HG02571 (cell line): Measurements from ENCODE around the gene PIGL.
"Not testable (repeated sequence)": the region's sequence is repeated elsewhere in the genome, so short reads cannot be mapped to it uniquely, and the experiment has no call there.

Experiments
- ATAC-seq: cut with Tn5 transposase; IDR thresholded peaks from one replicate; pipeline ENCODE4 v1.9.1; 2021; ENCODE audit warnings: mild to moderate bottlenecking, moderate library complexity; ENCODE audit not compliant: unreplicated experiment

Gene PIGL

GRCh38 chr17:16304830-16305229 lies 87.8 kb downstream of the PIGL start:
- no peak for ATAC-seq

GRCh38 chr17:16306211-16306610 lies 89.2 kb downstream of the PIGL start:
- no peak for ATAC-seq

GRCh38 chr17:16312061-16312460 lies 95.1 kb downstream of the PIGL start:
- ATAC-seq, result not testable (repeated sequence)

GRCh38 chr17:16313139-16314090 lies 96.4 kb downstream of the PIGL start:
- ATAC-seq, result no peak

- no peak for ATAC-seq
Observed at GRCh38 chr17:16314189-16314588, 97.2 kb downstream of the PIGL start.

- ATAC-seq, result no peak
Observed at GRCh38 chr17:16314859-16315258, 97.8 kb downstream of the PIGL start.

- ATAC-seq, result no peak
Observed at GRCh38 chr17:16319969-16320368, 103.0 kb downstream of the PIGL start.

- ATAC-seq, result no peak
Observed at GRCh38 chr17:16322636-16323035, 105.6 kb downstream of the PIGL start.

- no peak for ATAC-seq
Observed at GRCh38 chr17:16325964-16326363, 109.0 kb downstream of the PIGL start.

GRCh38 chr17:16327018-16327417 lies 110.0 kb downstream of the PIGL start:
- no peak for ATAC-seq

- no peak for ATAC-seq
Observed at GRCh38 chr17:16328997-16329396, 112.0 kb downstream of the PIGL start.

- ATAC-seq, result no peak
Observed at GRCh38 chr17:16329519-16330271, 112.7 kb downstream of the PIGL start.

GRCh38 chr17:16338391-16338790 lies 121.4 kb downstream of the PIGL start:
- ATAC-seq, result no peak

GRCh38 chr17:16339402-16339801 lies 122.4 kb downstream of the PIGL start:
- no peak for ATAC-seq

- ATAC-seq, result no peak
Observed at GRCh38 chr17:16339959-16340358, 122.9 kb downstream of the PIGL start.

- ATAC-seq, result no peak
Observed at GRCh38 chr17:16342979-16343378, 126.0 kb downstream of the PIGL start.

- no peak for ATAC-seq
Observed at GRCh38 chr17:16343569-16343968, 126.6 kb downstream of the PIGL start.

- ATAC-seq, result no peak
Observed at GRCh38 chr17:16345565-16345964, 128.6 kb downstream of the PIGL start.

- ATAC-seq, result no peak
Observed at GRCh38 chr17:16346721-16347271, 129.8 kb downstream of the PIGL start.

GRCh38 chr17:16348586-16348985 lies 131.6 kb downstream of the PIGL start:
- no peak for ATAC-seq

GRCh38 chr17:16349431-16349830 lies 132.4 kb downstream of the PIGL start:
- ATAC-seq, result no peak

- ATAC-seq, result no peak
Observed at GRCh38 chr17:16351831-16352230, 134.8 kb downstream of the PIGL start.
